ENCODE measurements around the gene WWC2.
A peak's percentile ranks its signal among the peaks of the same experiment; 100 is the strongest.

Gene WWC2

DNA sequence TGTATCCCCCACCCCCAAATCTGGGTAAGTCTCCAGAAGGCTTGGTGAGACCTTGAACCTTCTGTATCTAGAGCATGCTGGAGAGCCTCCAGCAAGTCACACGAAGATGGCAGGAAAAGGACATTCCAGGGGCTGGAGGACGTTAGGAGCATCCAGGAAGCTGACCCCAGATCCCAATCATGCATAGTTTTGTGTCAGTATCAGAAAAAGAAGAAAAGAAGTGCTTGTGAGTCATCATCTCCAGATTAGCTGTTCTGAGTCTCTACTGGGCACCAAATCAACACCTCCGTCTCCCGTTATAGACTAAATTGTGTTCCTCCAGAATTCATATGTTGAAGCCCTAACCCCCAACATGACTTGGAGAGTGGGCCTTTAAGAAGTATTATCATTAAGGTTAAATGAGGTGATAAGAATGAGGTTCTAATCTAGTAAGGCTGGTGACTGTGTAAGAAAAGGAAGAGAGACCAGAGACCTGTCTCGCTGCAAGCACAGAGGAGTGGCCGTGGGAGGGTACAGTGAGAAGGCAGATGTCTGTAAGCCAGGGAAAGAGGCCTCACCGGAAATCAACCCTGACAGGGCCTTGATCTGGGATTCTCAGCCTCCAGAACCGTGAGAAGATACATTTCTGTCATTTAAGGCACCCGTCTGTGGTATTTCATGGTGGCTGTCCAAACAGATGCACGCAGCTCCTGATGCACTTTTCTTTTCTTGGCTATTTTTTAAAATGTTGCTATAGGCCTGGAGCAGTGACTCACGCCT is 261.3 kb downstream of the WWC2 start:
- Mint-ChIP-seq H3K4me3 (no peak overlapping the region), H3K9me3 (no peaks in the 10 kb centered on the region), H3K27me3 (no peaks in the 10 kb centered on the region), H3K4me1 (ENCODE audit: low read depth) (peaks cover 18% of the 10 kb centered on the region), H3K27ac (no peak overlapping the region), H3K36me3 (ENCODE audit: low read depth) (no peaks in the 10 kb centered on the region)
- intact Hi-C loops (cut with micrococcal nuclease), result no loop called here

DNA sequence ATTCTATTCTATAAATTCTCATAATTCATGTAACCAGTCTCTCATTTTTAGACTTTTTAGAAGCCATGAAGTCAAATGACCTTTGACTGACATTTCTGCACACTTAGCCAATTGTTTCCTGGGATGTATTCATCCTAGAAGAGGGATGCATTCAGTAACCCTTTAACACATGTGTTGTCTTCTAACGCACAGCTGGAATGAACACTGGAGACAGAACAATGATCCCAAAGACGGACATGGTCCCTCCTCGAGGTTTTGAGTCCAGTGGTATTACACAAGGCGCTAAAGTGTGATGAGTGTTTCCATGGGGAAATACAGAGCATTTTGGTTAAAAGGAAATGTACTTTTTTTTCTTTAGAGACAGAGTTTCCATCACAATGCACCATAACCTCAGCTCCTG is 263.0 kb downstream of the WWC2 start:
- Mint-ChIP-seq H3K4me3 (no peak overlapping the region), H3K27me3 (peaks cover 1% of the 10 kb centered on the region), H3K4me1 (ENCODE audit: low read depth) (peaks cover 18% of the 10 kb centered on the region), H3K27ac (no peak overlapping the region), H3K36me3 (ENCODE audit: low read depth) (no peaks in the 10 kb centered on the region), H3K9me3 (no peaks in the 10 kb centered on the region)
- intact Hi-C loops (cut with micrococcal nuclease), result no loop called here

DNA sequence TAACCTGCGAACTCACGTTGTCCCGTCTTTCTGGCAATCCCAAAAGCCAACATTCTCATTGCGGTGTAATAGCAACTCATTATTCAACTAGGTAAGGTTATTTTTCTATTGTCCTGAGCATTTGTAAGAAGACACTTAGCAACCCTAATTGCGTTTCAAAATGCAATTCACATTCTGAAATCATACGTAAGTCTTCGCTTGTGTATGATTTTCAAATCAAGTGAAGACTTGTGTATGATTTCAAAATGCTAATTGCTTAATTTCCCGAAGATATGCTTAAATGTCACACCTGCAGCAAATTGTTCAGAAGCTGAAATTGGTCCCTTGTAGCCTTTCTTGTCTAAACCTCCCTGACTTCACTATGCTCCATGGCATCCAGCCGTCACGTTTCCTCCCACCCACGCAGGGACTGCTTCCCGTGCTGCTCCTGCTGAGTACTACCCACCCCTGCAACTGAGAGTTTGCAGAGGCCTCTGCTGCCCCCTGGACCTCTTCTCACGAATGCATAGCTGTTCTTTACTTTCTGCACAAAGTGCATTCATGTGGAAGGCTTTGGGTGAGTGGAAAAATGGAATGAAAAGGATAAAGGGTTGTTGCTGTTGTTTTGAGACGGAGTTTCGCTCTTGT is 264.0 kb downstream of the WWC2 start:
- Mint-ChIP-seq H3K4me1 (ENCODE audit: low read depth) (peaks cover 18% of the 10 kb centered on the region), H3K4me3 (no peak overlapping the region)

DNA sequence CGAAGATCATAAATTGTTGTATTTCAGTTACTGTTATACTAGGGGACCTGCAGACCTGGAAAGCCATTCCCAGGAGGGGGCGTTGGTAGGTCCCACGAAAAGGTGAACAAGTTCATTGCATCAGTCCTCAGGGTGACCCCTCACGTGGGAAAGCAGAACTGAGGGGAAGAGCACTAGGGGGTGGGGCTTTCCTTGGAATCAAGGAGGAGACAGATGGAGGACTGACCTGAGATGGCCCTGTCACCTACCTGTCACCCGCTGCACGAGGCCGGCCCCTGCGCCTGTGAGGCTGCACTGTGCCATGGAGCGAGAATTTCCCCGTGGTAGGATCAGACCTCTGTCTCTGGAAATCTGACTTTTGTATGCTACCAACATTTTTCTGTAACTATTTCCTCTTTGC is 265.0 kb downstream of the WWC2 start:
- Mint-ChIP-seq H3K9me3 (no peaks in the 10 kb centered on the region), H3K27ac (no peak overlapping the region), H3K4me3 (no peak overlapping the region), H3K27me3 (peaks cover 1% of the 10 kb centered on the region), H3K36me3 (ENCODE audit: low read depth) (no peaks in the 10 kb centered on the region), H3K4me1 (ENCODE audit: low read depth) (peaks cover 18% of the 10 kb centered on the region)
- intact Hi-C loops (cut with micrococcal nuclease), result no loop called here

More for the DNA sequence above, 264.0 kb downstream of the WWC2 start:
- intact Hi-C loops (cut with micrococcal nuclease), result no loop called here
- Mint-ChIP-seq H3K9me3 (no peaks in the 10 kb centered on the region), H3K27me3 (peaks cover 1% of the 10 kb centered on the region), H3K36me3 (ENCODE audit: low read depth) (no peaks in the 10 kb centered on the region), H3K27ac (no peak overlapping the region)

DNA sequence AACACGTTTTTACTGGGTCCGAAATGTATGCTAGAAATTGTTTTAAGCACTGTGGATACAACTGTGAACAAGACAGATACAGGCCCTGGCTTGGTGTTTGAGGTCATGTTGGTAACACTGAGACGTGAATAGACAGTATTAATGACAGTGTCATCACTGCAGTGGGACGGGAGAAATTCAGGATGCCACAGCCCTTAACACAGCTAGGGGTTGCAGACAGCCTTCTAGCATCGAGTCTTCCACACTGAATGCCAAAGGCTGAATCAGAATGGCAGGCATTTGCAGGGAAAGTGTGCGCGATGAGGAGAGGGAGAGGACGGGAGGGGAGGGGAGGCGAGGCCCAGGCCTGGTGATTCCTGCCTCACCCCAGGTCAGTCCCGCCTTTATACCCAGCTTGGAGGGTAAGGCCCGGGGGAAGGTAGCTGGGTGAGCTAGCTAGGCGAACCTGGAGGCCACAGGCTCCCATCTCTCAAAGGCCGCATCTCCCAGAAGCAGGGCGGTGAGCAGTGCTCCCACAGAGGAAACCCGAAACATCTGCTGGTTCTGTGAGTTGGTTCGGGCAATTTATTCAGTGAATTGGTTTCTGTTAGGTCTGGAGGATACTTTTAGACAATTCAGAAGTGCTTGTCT is 267.3 kb downstream of the WWC2 start:
- H3K27ac Mint-ChIP-seq, result peak overlapping the region; percentile 3
- no peaks in the 10 kb centered on the region for H3K9me3 Mint-ChIP-seq
- H3K27me3 Mint-ChIP-seq, result peaks cover 5% of the 10 kb centered on the region
- H3K36me3 Mint-ChIP-seq (ENCODE audit: low read depth), result no peaks in the 10 kb centered on the region
- peaks cover 18% of the 10 kb centered on the region for H3K4me1 Mint-ChIP-seq (ENCODE audit: low read depth)
- intact Hi-C loops (cut with micrococcal nuclease), result no loop called here
- no peak overlapping the region for H3K4me3 Mint-ChIP-seq

DNA sequence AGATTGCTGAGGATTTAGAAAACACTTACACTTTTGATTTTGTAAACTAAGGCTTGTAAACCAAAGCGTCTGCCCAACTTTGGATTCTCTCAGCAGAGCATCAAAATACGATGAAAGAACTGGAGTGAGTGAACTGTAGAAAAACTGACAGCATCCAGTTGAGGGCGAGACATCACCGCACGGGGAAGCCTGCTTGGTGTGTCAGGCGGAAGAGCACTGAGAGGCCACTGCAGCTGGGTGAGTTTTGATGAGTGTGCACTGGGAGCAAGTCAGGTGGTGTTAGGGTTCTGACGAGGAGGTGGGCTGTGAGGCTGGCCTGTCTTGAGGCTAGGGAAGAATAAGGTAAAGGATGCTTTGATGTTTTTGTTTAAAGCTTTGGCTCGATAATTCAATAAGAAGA is 270.0 kb downstream of the WWC2 start:
- H3K27ac Mint-ChIP-seq, result no peak overlapping the region

More for the DNA sequence above, 270.0 kb downstream of the WWC2 start:
- intact Hi-C loops (cut with micrococcal nuclease), result no loop called here
- Mint-ChIP-seq H3K4me3 (no peak overlapping the region), H3K4me1 (ENCODE audit: low read depth) (peaks cover 7% of the 10 kb centered on the region), H3K9me3 (peaks cover 10% of the 10 kb centered on the region), H3K36me3 (ENCODE audit: low read depth) (no peaks in the 10 kb centered on the region), H3K27me3 (peaks cover 8% of the 10 kb centered on the region)

Measured in dendritic cell treated with granulocyte-macrophage colony-stimulating factor and Interleukin-4, amounts not matched to agents 40 ng/mL and 50 ng/mL, for 4 days (primary cell).